ENCODE results near the gene GNA14.
"Not testable (repeated sequence)": the region's sequence is repeated elsewhere in the genome, so short reads cannot be mapped to it uniquely, and the experiment has no call there.

Gene GNA14

DNA sequence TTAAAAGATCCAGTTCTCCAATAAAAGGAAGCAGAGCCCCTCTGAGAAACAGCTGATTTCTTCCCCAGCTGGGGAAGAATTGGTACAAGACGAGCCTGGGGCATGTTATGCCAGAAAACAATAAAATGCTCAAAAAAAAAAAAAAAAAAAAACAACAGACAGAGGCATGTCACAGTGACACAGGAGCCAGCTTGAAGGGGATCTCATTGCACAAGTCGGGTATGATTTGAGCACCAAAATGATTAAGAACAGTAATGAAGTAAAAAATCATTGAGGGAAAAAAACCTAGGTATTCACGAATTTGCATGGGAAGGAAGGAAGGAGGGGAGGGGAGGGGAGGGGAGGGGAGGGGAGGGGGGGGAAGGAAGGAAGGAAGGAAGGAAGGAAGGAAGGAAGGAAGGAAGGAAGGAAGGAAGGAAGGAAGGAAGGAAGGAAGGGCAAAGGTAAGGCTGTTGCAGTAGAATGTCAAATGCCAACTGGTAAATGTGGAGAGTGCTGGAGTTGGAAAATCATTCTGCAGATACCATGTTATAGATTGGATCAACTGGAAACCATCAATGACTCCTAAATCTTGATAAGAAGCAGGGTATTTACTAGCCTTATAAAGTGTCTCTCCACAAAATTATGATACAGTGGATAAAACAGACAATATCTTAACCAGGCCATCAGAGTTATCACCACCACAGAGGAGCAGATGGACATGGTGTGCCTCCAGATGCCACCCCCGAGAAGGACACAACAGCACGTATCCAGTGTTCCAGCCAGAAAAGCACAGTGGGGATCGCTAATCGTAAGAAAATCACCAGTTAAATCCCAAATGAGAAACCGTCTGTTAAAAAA is 7.2 kb downstream of the GNA14 start:
- DNase-seq, result no peak

DNA sequence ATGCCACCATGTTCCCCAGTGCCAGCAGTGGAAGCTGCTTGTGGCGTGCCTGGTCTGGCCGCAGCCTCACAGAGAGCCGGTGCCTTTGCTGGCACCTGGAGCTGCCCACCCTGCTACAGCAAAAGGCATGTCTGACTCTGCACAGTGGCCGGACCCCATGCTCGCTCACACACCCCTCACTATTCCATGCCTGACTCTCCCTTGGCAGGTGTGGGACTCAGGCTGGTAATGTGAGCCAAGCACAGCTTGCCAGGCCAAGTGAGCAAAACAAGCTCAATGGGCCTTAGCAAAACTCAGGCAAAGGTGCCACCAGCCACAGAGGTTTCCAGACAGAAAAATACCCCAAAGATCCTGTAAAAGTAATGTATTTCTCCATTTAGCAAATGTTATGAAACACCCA is 15.5 kb downstream of the GNA14 start:
- no peak for DNase-seq

DNA sequence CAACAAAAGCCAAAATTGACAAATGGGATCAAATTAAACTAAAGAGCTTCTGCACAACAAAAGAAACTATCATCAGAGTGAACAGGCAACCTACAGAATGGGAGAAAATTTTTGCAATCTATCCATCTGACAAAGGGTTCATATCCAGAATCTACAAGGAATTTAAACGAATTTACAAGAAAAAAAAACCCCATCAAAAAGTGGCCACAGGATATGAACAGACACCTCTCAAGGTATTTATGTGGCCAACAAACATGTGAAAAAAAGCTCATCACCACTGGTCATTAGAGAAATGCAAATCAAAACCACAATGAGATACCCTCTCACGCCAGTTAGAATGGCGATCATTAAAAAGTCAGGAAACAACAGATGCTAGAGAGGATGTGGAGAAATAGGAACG is 19.3 kb downstream of the GNA14 start:
- DNase-seq, result not testable (repeated sequence)

DNA sequence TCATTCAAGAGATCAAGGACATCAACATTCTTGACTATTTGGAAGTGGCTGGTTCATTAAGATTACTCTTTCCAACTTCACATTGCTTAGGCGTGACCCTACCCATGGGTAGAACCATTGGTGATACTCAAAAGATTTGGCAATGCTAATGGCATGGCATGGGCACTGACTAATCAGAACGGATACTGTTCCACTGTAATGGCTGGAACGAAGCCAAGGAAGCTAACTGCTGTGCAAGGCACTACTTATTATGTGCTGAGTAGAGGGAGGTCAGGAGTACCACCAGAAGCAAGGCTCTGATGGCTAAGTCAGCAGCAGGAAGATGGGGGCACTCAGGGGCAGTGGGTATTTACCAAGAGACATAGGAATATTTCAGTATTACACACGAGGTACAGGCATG is 31.9 kb downstream of the GNA14 start:
- DNase-seq, result no peak

DNA sequence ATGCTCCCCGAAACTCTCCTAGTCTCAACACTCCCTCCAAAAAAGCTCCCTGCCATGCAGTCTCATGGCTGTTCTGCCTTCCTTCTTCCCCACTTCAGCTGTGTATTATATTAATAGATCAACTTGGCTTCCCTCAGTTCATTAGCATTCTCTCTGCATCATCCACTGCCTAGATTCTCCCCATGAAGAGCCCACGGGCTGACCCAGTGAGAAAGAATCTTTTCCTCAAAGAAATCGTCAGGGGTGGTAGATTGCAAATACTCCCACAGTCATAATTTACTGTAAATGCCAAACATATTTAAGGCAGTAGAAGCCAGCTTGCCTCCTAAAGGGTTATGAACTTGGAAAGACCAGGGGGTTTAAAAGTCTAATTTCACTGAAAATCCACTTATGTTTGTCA is 33.5 kb downstream of the GNA14 start:
- no peak for DNase-seq

DNA sequence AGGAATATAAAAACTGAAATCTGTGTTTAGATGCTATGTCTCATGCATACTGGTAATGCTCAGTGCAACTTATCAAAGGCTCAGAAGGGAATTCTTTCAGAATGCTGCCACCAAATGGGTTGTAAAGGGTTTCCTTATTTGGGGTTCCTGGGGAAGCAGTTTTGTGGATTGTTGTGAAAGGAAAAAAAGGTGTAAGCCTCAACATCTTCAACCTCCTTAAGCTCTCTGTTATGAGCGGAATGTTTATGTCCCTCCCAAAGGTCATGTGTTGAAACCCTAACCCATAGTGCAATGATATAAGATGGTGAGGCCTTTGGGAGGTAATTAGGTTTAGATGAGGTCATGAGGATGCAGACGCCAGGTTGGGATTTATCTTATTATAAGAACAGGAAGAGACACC is 41.6 kb downstream of the GNA14 start:
- DNase-seq, result no peak

DNA sequence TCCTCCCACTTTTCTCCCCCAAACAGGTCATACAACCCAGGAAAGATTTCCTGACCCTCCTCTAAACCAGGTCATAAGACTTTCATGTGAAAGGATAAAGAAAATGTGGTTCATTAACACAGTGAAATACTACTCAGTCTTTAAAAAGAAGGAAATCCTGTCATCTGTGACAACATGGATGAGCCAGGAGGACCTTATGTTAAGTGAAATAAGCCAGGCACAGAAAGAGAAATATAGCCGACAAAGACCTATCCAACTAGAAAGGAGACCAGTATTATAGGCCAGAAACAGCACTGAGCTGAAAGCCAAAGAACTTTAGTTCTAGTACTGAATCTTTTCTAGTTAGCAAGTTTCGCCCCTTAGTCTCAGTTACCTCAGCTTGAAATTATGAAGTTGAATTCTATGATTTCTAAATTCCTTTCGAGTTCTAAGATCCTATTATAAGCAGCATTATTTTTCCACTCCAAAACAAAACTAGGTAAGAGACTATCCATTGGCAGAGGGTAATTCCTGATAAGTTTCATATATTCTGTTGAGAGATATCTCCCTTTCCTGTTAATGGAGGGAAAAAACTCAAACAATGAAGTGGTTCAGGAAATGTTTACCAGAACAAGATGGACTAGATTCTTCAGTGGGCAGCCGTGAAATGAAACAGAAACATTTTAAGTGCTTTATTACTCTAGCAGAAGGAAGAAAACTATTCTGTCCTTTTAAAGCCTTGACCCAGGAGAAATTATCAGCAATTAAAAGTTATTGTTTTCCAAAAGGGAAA is 42.5 kb downstream of the GNA14 start:
- no peak for DNase-seq

DNA sequence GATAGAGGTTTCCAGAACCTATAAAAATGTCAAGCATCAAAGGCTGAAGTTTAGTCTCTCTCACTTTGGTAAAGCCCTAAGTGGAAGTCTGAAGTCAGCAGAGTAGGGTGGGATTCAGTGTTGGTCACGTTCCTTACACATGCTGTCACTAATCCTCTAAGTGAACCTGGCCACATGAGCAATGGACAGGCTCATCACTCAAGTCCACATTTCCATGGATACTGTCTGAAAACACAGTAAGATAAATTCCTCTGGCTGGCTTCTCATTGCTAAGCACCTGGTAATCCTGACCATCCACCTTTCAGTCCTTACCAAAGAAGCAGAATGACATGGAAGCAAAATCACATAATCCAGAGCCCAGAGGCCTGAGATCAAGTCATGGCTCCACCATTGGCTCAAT is 43.8 kb downstream of the GNA14 start:
- no peak for DNase-seq

DNA sequence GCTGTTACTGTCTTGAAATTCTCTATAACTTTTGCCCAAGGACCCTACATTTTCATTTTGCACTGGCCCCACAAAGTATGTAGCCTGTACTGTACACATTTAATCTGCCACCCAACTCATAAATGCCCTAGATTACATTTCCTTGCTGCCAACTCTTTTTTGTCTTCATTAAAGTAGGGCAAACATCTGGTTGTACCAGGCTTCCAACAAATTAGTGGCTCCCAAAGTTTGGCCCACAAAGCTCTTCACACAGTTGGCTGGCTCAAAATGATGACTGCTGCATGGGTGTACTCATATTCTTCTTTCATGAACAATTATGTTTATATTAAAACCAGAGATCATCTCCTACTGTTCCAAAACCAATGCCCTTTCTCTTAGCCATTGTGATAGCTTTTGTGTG is 45.3 kb downstream of the GNA14 start:
- no peak for DNase-seq

DNA sequence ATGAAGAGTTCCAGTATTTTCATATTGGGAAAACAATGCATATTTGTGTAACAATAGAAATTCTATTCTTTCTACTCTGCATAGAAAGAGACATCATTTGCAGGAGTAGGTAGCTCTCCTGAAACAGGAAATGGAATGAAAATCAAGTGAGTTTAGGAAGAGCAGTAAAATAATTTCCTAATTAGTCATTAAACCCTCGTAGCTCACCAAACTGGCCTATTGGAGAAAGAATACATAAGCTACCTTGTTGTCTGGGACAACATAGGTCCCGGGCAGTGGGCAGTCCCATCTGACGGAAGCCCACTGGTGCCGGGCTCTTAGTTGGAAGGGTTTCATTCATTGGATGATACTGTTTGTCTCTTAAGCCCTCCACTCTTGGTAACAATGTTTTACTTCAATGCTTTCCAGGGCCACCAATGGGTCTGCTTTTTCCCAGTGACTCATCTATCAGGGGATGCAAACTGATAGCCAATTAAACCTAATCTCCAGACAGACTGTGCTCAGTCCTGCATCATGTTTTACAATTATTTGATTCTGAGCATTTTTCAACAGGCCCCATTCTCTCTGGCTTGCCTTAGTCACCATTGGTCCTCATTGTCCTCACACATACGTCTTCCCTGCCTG is 46.5 kb downstream of the GNA14 start:
- DNase-seq, result no peak

DNA sequence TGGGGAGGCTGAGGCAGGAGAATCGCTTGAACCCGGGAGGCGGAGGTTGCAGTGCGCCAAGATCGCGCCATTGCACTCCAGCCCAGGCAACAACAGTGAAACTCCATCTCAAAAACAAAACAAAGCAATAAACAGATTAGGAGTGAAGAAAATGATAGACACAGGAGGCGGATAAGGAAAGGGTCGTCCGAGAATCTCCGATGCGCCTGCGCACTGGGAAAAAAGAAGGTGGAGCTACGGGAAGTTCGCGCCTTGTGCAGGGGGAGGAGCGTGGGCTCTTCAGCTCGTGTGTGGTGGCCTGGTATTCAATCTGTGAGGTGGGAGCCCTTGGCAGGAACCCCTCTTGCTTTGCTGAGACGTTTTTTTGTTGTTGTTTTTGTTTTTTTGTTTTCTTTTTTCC is 47.3 kb downstream of the GNA14 start:
- no peak for DNase-seq

DNA sequence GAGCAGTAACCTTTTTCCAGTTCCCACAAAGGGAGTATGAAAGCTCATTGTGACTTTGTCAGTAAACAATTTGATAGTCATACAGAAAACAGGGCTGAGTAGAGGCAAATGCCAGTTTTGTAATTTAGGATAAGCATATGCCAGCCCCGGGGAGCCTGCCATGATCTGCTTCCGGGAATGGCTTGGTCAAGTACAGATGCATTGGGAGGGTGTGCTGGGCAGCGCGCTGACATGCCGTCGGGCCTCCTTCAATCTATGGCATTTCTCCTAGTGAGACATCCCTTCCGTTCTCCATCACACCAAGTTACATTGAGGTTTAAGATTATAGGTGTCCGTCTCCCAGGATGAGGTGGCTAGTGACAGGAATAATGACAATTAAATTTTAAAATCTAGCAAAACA is 48.6 kb downstream of the GNA14 start:
- no peak for DNase-seq

DNA sequence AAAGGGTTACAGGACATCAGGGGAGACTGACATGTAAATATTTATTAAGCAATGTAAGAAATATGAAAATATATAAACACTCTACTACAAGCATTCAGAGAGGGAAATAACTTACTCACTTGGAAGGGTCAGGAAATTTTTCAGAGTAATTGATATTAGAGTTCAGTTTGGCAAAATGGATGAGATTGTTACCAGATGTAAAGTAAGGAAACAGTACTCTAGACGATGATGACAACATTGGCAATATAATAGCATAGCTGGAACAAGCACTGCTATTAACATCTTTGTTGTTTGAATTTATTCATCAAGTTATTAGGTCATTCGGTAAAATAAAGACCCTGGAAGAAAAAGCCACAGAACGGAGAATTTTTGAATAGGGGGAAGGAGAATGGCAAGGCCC is 49.1 kb downstream of the GNA14 start:
- DNase-seq, result no peak

DNA sequence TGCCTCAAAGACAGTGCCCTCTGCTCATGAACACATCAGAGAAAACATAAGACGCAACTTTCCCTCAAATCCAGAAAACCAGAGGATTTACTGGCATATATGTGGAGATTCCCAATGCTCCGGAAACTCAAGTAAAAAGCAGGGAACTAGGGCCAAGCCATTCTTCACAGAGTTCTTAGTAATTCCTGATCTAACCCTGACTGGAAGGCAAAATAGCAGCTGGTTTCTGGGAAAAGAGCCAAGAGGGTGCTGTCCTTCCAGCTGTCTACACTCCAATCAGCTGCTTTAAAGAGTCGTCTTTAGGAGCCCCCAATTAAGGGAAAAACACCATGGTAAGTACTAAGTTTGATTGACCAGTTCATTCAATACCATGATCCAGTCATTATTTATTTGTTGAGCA is 49.6 kb downstream of the GNA14 start:
- no peak for DNase-seq

DNA sequence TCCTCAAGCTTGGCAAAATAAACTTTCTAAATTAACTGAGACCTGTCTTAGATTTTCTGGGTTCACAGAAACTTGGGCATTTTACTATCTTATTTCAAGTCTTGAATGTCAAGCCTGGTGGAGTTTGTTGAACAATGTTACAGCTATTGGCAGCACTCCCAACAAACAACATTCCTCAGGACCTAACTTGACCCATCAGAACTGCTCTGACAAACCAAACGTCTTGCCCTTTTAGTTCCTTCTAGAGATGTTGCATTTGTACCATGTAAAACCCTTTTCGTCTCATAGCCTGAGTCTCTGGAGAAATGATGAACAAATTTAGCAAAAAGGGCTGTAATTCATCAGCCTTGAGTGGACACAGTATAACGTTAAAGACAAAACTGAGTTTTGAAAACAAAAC is 51.1 kb downstream of the GNA14 start:
- DNase-seq, result no peak

DNA sequence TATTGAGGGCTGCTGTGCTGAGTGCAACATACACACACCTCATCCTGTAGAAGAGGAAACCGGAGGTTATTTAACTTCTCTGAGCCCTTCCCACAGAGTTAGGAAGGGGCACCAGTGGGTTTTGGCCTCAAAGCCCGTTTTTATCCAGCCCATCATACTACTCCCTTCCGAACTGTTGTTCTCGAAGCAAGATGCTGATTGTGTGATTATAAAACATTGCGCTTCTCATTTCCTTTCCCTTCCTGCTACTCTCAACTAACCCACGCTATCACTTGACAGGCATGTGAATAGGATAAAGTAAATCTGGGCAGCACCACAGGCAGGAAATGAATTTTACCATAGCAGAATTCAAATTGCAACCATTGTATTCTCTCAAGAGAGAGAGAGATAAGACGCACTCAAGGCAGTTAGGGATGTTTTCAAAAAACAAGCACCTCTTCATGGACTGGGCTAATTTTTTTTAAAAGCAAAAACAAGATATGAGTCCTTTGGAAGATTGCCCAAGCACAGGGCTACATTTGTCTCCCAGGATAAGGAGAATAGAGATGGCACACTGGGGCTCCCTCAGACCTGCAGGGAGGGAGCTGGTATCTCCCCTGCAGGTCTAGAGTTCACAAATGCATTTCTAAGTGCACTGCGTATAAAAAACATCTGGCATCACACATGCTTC is 52.6 kb downstream of the GNA14 start:
- DNase-seq, result no peak

DNA sequence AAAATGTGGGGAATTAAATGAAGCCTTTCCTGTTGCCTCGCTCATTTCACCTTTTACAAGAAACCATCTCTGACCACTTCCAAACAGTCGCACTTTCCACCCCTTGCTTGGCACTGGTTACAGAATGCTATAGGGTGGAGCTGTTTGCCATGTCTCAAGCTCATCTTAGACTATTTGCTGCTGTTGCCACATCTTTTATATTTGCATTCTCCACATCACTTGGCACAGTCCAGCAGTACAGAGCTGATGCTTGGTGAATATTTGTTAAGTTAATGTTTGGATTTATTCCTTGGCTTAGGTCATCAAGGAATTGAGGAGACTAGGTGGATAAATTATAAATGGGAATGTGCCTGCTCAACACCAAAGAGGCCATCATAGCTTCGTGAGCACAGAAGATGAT is 53.2 kb downstream of the GNA14 start:
- DNase-seq, result no peak

DNA sequence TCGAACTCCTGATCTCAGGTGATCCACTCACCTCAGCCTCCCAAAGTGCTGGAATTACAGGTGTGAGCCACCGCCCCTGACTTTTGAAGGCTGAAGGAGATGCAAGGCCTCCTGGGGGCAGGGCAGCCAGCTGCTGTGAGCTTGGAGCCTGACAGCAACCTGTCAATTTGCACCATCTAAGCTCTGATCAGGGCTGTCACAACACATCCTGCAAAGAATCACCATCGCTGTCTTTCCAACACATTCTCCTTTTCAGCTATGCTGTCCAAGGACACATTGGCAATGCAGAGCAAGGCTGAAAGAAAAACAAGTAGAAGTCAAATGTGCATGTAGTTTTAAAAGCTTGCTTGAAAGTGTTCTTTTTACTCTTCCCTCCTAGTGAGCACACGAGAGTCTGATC is 54.6 kb downstream of the GNA14 start:
- DNase-seq, result no peak

DNA sequence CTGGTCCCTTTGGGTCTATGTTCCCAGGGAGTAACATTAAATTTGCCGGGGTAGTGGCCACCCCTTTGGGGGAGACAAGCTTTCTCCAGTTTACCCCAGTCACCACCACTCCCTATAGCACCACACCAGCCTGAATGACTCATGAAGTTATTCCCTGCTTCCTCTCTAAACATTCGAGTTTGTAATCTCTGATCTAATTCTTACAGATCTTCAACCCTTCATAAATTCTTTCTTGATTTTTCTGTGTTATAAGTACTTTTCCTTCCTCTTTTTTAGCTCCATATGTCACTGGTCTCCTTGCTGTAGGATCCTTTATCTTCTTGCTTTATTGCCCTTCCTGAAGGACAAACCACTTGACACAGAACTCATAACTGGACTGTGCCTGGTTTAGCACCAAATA is 55.6 kb downstream of the GNA14 start:
- no peak for DNase-seq

DNA sequence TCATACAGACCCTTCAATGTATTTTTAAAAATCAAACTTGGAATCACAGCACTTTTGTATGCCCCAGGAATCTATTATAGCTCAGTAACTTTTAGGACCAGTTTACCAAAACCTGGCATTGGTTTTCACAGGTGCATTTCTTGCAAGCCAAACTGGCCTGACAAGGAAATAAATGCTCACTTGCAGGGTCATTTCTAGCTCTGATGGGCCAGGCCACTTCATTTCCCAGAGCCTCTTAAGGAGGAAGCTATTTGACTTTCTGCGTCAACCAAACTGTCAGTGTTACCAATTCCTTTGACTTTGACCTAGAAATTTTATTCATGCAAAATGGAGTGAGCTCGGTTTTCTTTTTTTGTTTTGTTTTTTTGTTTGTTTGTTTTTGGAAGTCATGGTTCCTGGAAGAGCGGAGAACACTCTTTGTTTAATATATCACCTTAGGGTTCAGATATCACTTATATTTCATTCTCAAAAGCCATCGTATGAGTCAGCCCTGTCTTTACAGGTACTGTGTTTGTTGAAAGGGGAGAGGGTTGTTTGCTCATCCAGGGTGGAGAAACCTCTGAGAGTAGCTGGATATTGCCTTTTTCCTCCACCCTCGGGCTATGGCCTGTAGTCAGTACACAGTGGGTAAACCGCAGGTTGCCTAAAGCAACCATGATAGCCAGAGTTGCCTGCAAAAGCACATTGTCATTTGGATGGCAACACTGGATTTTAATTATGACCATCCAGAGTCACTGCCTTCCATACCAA is 58.9 kb downstream of the GNA14 start:
- DNase-seq, result no peak

DNA sequence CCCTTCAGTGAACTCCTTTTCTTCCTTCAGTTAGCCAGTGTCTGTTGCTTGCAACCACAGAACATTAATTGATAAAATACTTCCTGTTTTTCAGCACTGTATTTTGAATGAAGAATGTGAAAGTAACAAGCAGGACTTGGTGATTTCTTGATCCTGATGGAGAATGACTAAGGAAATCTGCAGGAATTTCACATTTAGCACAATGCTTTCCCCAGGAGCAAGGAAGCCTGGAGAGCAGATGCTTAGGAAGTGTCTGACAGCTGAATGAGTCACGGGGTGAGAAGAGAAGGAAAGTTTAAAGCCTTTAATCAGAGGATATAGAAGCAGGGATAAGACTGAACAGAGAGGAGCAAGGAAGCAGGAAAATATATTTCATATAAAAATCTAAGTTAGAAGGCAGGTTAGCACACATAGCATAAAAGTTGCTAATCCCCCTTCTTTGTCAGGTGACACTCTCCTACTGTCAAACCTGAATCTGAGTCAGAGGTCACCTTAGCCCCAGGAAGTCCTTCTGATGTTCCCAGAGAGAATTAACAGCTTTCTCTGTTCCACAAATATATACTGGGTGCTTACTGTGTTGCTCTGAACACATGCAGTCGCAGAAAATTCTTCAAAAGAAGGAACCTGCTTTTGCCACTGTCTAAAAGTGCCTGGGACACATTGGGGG is 59.7 kb downstream of the GNA14 start:
- DNase-seq, result no peak

DNA sequence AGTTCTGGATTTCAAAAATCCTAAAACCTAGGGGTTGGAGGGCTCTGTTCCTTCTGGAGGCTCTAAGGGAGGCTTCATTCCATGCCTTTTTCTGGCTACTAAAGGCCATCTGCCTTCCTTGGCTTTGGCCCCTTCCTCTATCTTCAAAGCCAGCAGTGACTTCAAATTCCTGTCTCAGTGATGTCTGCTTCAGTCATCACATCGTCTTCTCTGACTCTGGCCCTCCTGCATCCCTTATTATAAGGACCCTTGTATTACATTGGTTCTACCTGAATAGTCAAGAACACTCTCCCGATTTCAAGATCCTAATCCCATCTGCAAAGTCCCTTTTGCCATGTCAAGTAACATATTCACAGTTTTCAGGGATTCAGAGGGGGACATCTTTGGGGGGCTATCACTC is 60.3 kb downstream of the GNA14 start:
- no peak for DNase-seq

Measured in cortex of kidney (tissue), 1 donor.